GM10248 (cell line): Measurements from ENCODE around the gene GRAMD1B.
"Not testable (repeated sequence)": the region's sequence is repeated elsewhere in the genome, so short reads cannot be mapped to it uniquely, and the experiment has no call there.

Experiments
- CTCF ChIA-PET: fragments of 300-600 bp; sonication (Branson Sonifier 250); formaldehyde crosslinking; extraction: SDS; loops from one replicate; lab custom pipeline; 2021; ENCODE audit warnings: antibody characterized with exemption; lab: Yijun Ruan, JAX
- POLR2A ChIA-PET: fragments of 350-650 bp; sonication (Branson Sonifier 250); formaldehyde crosslinking; extraction: SDS; loops from one replicate; lab custom pipeline; 2020; ENCODE audit warnings: antibody characterized with exemption; lab: Yijun Ruan, JAX
- DNase-seq: peaks from one replicate; pipeline ENCODE4 v3.0.0; 2012; ENCODE audit errors: extremely low spot score
- TF ChIP-seq, protein P1 (sequence below): IDR thresholded peaks from 2 replicates; pipeline ENCODE4 v1.5.1; 2012; ENCODE audit warnings: mild to moderate bottlenecking, low read depth; ENCODE audit errors: extremely low read depth, missing control alignments, control extremely low read depth

GRAMD1B gene

GRCh38 chr11:123450623-123451022 is 20.6 kb downstream of the GRAMD1B start:
- POLR2A ChIA-PET: interaction anchor here (0.6 kb wide), 1 partner anchor 1847 kb away, joined by 3 read pairs; no protein-coding TSS in a partner anchor
- TF ChIP-seq, protein P1, sequence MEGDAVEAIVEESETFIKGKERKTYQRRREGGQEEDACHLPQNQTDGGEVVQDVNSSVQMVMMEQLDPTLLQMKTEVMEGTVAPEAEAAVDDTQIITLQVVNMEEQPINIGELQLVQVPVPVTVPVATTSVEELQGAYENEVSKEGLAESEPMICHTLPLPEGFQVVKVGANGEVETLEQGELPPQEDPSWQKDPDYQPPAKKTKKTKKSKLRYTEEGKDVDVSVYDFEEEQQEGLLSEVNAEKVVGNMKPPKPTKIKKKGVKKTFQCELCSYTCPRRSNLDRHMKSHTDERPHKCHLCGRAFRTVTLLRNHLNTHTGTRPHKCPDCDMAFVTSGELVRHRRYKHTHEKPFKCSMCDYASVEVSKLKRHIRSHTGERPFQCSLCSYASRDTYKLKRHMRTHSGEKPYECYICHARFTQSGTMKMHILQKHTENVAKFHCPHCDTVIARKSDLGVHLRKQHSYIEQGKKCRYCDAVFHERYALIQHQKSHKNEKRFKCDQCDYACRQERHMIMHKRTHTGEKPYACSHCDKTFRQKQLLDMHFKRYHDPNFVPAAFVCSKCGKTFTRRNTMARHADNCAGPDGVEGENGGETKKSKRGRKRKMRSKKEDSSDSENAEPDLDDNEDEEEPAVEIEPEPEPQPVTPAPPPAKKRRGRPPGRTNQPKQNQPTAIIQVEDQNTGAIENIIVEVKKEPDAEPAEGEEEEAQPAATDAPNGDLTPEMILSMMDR: no peak
- DNase-seq: no peak

GRCh38 chr11:123451183-123451781 is 21.2 kb downstream of the GRAMD1B start:
- ChIA-PET CTCF (interaction anchor here (1.1 to 2.9 kb wide), 6 partner anchors 12 to 204 kb away, joined by 3 to 11 read pairs (median 6); no protein-coding TSS in a partner anchor), POLR2A (interaction anchor here (0.6 kb wide), 1 partner anchor 1847 kb away, joined by 3 read pairs; no protein-coding TSS in a partner anchor)
- DNase-seq: no peak
- TF ChIP-seq, protein P1: no peak

More at GRCh38 chr11:123450623-123451022, 20.6 kb downstream of the GRAMD1B start:
- CTCF ChIA-PET: interaction anchor here (1.0 to 2.9 kb wide), 6 partner anchors 11 to 203 kb away, joined by 3 to 11 read pairs (median 6); no protein-coding TSS in a partner anchor

DNA sequence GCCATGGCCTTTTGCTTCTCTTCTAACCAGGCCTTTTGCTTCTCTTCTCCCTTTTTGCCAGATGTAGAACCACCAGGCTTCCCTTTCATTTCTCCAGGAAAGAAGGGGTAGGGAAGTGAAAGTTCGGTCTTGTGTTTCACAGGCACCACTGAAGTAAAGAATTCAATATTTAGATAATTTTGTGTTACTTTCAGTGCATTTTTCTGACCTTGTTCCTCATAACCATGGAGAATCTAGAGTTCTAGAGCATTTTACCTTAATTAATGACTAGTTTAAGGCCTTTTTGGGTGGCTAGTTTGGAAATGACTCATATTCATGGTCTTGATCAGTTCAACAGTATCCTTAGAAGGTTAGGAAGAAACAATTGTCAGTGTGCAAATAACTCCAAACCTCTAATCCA is 22.7 kb downstream of the GRAMD1B start:
- no peak for DNase-seq
- CTCF ChIA-PET: interaction anchor here (1.2 to 2.9 kb wide), 3 partner anchors 13 to 90 kb away, joined by 3 to 8 read pairs (median 3); no protein-coding TSS in a partner anchor
- POLR2A ChIA-PET: no interaction called here
- TF ChIP-seq, protein P1: no peak

GRCh38 chr11:123454060-123454651 is 24.1 kb downstream of the GRAMD1B start:
- TF ChIP-seq, protein P1: no peak
- CTCF ChIA-PET: interaction anchor here (0.8 to 1.2 kb wide), 3 partner anchors 11 to 25 kb away, joined by 3 to 4 read pairs (median 3); no protein-coding TSS in a partner anchor
- POLR2A ChIA-PET: no interaction called here
- no peak for DNase-seq

DNA sequence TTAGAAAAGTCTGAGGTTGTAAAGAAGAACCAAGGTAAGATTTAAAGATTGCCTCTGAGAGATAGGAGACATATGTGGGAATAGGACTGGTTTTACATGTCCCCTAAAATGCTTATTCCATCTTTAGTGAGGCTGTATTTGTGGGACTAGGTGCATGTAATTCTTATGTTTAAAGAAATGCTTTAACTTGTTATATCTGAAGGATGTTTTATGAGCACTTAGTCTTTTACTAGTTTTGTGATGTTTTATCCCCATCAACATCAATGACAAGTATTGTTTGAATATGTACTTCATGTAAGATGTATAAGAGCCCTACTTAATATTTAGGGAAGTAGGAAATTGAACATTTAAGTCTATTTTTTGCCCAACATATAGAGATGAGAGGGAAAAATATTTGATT is 24.7 kb downstream of the GRAMD1B start:
- TF ChIP-seq, protein P1: no peak
- DNase-seq: no peak
- ChIA-PET CTCF (no interaction called here), POLR2A (no interaction called here)

- DNase-seq, POLR2A ChIA-PET: not testable (repeated sequence)
- CTCF ChIA-PET: interaction anchor here (1.5 kb wide), 1 partner anchor 48 kb away, joined by 3 read pairs; no protein-coding TSS in a partner anchor
Measured at GRCh38 chr11:123456448-123456847, 26.4 kb downstream of the GRAMD1B start.
